ENCODE data around the gene KLC1. TPM values are rescaled to one million over a fixed set of nuclear protein-coding genes. Genes with fewer than 3 reads are reported as not detected.

Gene KLC1
- total and polyA plus RNA-seq, 2 of the 13 experiments (the other 11 are each of a cell fraction or from before 2014, with no cell fraction given), result 53.2 to 63.5 TPM

- TF ChIP-seq, protein P1, sequence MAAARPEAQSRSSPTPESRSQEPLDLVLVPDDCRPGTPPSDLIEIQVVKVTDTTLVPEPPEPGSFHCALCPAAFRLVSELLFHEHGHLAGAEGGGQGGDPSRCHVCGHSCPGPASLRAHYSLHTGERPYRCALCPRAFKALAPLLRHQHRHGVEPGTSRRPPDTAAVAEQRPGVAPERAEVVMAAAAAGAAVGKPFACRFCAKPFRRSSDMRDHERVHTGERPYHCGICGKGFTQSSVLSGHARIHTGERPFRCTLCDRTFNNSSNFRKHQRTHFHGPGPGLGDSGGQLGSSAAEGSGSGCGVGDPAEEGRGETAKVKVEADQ (CRISPR knock-in tag; IDR thresholded peaks at IDR 0.05; ENCODE audit: borderline replicate concordance), result 0 out of 2 replicates have a peak, but pooled peaks have one; percentile 37
- TF ChIP-seq SP2 (CRISPR knock-in tag; IDR thresholded peaks at IDR 0.05) (peak; percentile 97), MED8 (CRISPR knock-in tag; IDR thresholded peaks at IDR 0.05; ENCODE audit: insufficient replicate concordance) (no peak), ZNF687 (CRISPR knock-in tag; IDR thresholded peaks at IDR 0.05) (peak; percentile 89), PHF8 (CRISPR knock-in tag; IDR thresholded peaks at IDR 0.05) (peak; percentile 85), GABPA (IDR thresholded peaks at IDR 0.05; ENCODE audit: low read depth, low read length) (0 out of 2 replicates have a peak, but pooled peaks have one; percentile 14), GABPA (CRISPR knock-in tag; IDR thresholded peaks at IDR 0.05; ENCODE audit: low read depth) (no peak), DPF2 (CRISPR knock-in tag; IDR thresholded peaks at IDR 0.05; ENCODE audit: borderline replicate concordance, low read depth) (no peak), ZNF34 (CRISPR knock-in tag; IDR thresholded peaks at IDR 0.05; ENCODE audit: borderline replicate concordance) (no peak), IRF2 (CRISPR knock-in tag; IDR thresholded peaks at IDR 0.05) (0 out of 2 replicates have a peak, but pooled peaks have one; percentile 45), ELF1 (CRISPR knock-in tag; IDR thresholded peaks at IDR 0.05) (peak; percentile 62), ZNF747 (CRISPR knock-in tag; IDR thresholded peaks at IDR 0.05; ENCODE audit: borderline replicate concordance) (no peak), YEATS4 (CRISPR knock-in tag; IDR thresholded peaks at IDR 0.05; ENCODE audit: borderline replicate concordance) (peak; percentile 51; the same call in 1 of the 2 replicates), RNF2 (conservative IDR thresholded peaks at IDR 0.05; ENCODE audit: low read depth) (peak; percentile 86), KLF12 (CRISPR knock-in tag; IDR thresholded peaks at IDR 0.05; ENCODE audit: borderline replicate concordance) (peak; percentile 55; the same call in 1 of the 2 replicates), YEATS2 (CRISPR knock-in tag; IDR thresholded peaks at IDR 0.05; ENCODE audit: borderline replicate concordance) (peak; percentile 80)
- TF ChIP-seq, protein P2, sequence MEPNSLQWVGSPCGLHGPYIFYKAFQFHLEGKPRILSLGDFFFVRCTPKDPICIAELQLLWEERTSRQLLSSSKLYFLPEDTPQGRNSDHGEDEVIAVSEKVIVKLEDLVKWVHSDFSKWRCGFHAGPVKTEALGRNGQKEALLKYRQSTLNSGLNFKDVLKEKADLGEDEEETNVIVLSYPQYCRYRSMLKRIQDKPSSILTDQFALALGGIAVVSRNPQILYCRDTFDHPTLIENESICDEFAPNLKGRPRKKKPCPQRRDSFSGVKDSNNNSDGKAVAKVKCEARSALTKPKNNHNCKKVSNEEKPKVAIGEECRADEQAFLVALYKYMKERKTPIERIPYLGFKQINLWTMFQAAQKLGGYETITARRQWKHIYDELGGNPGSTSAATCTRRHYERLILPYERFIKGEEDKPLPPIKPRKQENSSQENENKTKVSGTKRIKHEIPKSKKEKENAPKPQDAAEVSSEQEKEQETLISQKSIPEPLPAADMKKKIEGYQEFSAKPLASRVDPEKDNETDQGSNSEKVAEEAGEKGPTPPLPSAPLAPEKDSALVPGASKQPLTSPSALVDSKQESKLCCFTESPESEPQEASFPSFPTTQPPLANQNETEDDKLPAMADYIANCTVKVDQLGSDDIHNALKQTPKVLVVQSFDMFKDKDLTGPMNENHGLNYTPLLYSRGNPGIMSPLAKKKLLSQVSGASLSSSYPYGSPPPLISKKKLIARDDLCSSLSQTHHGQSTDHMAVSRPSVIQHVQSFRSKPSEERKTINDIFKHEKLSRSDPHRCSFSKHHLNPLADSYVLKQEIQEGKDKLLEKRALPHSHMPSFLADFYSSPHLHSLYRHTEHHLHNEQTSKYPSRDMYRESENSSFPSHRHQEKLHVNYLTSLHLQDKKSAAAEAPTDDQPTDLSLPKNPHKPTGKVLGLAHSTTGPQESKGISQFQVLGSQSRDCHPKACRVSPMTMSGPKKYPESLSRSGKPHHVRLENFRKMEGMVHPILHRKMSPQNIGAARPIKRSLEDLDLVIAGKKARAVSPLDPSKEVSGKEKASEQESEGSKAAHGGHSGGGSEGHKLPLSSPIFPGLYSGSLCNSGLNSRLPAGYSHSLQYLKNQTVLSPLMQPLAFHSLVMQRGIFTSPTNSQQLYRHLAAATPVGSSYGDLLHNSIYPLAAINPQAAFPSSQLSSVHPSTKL (CRISPR knock-in tag; IDR thresholded peaks at IDR 0.05), result no peak
- TF ChIP-seq, protein P3, sequence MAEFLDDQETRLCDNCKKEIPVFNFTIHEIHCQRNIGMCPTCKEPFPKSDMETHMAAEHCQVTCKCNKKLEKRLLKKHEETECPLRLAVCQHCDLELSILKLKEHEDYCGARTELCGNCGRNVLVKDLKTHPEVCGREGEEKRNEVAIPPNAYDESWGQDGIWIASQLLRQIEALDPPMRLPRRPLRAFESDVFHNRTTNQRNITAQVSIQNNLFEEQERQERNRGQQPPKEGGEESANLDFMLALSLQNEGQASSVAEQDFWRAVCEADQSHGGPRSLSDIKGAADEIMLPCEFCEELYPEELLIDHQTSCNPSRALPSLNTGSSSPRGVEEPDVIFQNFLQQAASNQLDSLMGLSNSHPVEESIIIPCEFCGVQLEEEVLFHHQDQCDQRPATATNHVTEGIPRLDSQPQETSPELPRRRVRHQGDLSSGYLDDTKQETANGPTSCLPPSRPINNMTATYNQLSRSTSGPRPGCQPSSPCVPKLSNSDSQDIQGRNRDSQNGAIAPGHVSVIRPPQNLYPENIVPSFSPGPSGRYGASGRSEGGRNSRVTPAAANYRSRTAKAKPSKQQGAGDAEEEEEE (CRISPR knock-in tag; IDR thresholded peaks at IDR 0.05; ENCODE audit: borderline replicate concordance), result no peak
These were observed 86.3 kb downstream of the KLC1 start, which contains the start of the genes XRCC3 and ZFYVE21 (continued) for GRCh38 chr14:103715052-103716000.

Measured in HepG2 (cell line).